HPDE6-E6E7 (cell line): ENCODE results near the gene NECTIN2.
"Not testable (repeated sequence)": the region's sequence is repeated elsewhere in the genome, so short reads cannot be mapped to it uniquely, and the experiment has no call there.

ENCODE experiments used
- DNase-seq: peaks from one replicate; pipeline ENCODE4 v3.0.0; 2011; ENCODE audit warnings: missing footprints; ENCODE audit errors: extremely low spot score

NECTIN2 gene

GRCh38 chr19:44884566-44884965, 38.5 kb downstream of the NECTIN2 start:
- no peak for DNase-seq

GRCh38 chr19:44886141-44886540, 40.0 kb downstream of the NECTIN2 start:
- no peak for DNase-seq

- DNase-seq, result no peak
Observed at GRCh38 chr19:44887648-44888047, 41.6 kb downstream of the NECTIN2 start.

DNA sequence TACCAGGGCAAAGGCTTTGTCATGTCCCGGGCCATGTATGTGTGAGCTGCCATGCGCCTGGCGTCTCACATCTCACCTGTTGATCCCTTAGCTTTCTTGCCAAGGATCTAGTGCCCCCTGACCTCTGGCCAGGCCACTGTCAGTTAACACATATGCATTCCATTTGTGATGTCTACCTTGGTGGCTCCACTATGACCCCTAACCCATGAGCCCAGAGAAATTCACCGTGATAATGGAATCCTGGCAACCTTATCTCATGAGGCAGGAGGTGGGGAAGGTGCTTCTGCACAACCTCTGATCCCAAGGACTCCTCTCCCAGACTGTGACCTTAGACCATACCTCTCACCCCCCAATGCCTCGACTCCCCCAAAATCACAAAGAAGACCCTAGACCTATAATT, 42.2 kb downstream of the NECTIN2 start:
- not testable (repeated sequence) for DNase-seq

DNA sequence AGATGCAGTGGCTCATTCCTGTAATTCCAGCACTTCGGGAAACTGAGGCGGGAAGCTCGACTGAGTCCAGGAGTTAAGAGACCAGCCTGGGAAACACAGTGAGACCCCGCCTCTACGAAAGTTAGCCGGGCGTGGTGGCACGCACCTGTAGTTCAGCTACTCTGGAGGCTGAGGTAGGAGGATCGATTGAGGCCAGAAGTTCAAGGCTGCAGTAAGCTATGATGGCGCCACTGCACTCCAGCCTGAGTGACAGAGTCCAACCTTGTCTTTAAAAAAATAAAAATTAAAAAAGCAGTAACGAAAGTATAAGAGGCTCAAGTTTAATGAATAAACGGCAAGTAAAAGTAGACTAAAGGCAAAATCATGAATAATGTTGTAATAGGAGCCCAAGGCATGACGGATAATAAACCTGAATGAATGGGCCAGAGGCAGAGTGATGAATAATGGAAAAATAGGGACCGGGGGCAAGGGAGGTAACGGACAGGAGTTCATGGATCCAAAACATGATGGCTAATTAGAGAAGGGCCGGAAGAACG, 43.8 kb downstream of the NECTIN2 start:
- DNase-seq, result no peak

DNA sequence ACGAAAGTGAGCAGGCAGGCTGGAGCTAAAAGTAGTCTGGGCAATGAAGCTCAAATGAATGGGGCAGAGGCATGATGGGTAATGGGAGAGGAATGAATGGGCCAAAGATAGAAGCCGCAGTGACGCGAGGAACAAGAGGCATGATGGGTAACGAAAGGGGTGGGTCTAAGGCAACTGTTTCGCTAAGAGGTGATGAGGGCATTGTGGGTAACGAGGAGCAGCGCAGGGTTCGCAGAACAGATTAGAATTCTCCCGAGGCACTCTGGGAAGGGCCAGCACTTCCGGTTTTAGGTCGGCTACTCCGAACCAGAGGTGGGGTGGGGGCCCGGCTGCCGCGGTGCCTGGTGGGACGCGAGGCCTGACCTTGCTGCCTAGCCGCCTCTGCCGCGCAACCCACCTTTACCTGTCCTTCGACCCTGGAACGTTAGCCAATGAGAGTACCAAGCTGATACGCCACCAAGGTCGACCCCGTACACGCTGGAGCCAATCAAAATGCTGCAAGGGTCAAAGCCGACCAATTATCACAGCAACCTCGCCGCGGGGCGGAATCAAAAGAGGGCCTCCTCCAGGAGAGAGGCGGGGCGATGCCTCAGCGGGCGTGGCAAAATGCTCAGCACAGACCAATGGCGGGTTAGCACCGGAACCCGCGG, 44.4 kb downstream of the NECTIN2 start:
- peak; percentile 97 for DNase-seq

DNA sequence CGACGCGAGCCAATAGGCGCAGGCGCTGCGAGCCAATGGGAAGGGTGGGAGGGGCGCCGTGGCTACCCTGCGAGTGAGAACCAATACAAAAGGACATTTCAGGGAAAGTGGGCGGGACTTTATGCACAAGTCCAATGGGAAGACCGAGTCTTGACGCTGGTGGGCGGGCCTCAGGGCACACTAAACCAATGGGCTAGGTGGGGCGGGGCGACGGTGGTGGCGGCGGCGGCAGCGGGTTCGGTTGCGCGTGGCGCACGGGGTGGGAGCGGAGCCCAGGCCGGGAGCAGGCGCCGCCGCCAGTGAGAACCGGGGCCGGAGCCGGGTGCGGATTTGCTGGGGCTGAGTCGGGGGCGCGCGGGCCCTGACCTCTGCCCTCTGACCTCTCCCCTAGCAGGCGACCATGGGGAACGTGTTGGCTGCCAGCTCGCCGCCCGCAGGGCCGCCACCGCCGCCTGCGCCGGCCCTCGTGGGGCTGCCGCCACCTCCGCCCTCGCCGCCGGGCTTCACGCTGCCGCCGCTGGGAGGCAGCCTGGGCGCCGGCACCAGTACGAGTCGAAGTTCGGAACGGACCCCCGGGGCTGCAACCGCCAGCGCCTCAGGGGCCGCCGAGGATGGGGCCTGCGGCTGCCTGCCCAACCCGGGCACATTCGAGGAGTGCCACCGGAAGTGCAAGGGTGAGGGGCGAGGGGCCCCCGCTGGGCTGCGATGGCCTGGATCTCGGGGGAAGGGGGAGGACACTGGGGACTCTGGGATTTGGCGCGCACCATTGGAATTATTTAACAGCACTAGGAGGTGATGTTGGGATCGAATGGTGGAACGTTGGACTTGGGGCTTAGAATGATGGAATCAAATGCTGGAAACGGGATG, 45.2 kb downstream of the NECTIN2 start, which contains the start of gene TOMM40:
Gene TOMM40 (plus strand): TSS at position 239 of the 867 bp plus-strand sequence. CDS start 162 bp downstream, at position 401.
- peak; percentile 97 for DNase-seq

DNA sequence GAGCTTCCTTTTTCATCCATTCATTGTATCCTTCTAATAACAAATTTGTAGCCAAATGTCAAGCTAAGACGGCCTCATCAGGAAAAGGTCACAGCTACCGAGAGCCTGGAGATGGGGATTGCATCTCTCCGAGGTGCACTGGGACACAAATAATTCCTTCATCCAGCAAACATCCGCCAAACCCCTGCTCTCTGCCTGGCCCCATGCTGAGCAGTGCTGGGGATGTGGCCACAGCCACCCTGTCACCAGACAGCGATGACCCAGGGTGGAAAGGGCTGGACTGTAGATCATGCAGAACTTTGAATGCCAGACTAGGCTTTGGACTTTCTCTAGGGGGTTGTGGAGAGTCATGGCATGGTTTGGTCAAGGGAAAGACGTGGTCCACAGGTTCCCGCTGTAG, 46.8 kb downstream of the NECTIN2 start:
- no peak for DNase-seq

DNA sequence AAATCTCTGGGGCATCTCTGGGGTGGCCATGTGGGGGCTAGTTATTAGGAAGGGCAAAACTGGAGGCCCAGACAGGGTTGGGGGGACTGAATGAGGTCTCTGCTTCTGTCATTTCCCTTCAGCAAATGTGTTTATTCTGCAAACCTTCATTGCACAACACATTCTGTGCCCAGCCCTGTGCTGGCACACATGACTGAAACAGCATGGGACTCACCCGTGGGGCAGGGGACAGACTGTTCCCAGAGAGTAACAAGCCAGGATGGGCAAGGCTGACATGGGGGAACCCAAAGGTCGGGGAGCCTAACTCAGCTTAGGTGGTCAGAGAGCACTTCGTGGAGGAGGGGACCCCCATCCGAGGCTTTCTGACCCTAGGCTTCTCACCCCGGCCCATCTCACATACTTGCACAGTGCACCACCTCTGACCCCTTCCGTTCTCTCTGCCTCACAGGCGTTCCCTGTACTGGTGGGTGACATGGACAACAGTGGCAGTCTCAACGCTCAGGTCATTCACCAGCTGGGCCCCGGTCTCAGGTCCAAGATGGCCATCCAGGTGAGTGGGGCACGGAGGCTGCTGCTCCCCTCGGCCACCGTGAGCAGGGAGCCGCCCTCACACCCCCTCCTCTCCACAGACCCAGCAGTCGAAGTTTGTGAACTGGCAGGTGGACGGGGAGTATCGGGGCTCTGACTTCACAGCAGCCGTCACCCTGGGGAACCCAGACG, 47.4 kb downstream of the NECTIN2 start:
- DNase-seq, result no peak

- no peak for DNase-seq
Observed at GRCh38 chr19:44894052-44894400, 47.9 kb downstream of the NECTIN2 start.

- no peak for DNase-seq
Observed at GRCh38 chr19:44894946-44895345, 48.8 kb downstream of the NECTIN2 start.

DNA sequence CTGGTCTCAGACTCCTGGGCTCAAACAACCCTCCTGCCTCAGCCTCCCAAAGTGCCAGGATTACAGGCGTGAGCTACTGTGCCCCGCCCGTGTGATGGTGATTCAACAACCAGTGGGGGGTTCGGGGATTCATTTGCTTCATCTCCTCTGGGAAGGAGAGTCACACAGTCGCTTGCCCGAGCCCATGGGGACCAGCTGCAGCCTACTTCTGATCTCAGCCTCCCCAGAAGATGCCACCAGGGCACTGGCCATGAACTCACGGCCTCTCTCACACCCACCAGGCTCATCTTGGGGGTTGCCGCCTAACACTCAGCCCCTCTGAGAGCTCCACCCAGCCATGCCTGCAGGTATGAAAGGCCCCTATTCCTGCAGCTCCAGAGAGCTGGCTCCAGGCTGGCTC, 51.7 kb downstream of the NECTIN2 start:
- DNase-seq, result no peak

GRCh38 chr19:44900328-44901244, 54.5 kb downstream of the NECTIN2 start:
- DNase-seq, result no peak

GRCh38 chr19:44903216-44903601, 57.1 kb downstream of the NECTIN2 start:
- DNase-seq, result no peak

DNA sequence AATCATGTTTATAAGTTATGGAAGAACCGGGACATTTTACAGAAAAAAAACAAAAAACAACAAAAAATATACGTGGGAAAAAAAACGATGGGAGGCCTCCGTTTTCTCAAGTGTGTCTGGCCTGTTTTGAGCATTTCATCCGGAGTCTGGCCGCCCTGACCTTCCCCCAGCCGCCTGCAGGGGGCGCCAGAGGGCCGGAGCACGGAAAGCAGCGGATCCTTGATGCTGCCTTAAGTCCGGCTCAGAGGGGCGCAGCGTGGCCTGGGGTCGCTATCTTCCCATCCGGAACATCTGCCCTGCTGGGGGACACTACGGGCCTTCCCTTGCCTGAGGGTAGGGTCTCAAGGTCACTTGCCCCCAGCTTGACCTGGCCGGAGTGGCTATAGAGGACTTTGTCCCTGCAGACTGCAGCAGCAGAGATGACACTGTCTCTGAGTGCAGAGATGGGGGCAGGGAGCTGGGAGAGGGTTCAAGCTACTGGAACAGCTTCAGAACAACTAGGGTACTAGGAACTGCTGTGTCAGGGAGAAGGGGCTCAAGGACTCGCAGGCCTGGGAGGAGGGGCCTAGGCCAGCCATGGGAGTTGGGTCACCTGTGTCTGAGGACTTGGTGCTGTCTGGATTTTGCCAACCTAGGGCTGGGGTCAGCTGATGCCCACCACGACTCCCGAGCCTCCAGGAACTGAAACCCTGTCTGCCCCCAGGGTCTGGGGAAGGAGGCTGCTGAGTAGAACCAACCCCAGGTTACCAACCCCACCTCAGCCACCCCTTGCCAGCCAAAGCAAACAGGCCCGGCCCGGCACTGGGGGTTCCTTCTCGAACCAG, 57.7 kb downstream of the NECTIN2 start:
- peak; percentile 36 for DNase-seq

DNA sequence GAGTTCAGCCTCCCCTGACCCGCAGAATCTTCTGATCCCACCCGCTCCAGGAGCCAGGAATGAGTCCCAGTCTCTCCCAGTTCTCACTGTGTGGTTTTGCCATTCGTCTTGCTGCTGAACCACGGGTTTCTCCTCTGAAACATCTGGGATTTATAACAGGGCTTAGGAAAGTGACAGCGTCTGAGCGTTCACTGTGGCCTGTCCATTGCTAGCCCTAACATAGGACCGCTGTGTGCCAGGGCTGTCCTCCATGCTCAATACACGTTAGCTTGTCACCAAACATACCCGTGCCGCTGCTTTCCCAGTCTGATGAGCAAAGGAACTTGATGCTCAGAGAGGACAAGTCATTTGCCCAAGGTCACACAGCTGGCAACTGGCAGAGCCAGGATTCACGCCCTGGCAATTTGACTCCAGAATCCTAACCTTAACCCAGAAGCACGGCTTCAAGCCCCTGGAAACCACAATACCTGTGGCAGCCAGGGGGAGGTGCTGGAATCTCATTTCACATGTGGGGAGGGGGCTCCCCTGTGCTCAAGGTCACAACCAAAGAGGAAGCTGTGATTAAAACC, 58.4 kb downstream of the NECTIN2 start:
- no peak for DNase-seq

- no peak for DNase-seq
Observed at GRCh38 chr19:44905437-44906160, 59.5 kb downstream of the NECTIN2 start, which contains the start of gene APOE. Gene APOE, plus strand, starts transcription at chr19:44905796. Its CDS starts 829 bp downstream, at chr19:44906625.

DNA sequence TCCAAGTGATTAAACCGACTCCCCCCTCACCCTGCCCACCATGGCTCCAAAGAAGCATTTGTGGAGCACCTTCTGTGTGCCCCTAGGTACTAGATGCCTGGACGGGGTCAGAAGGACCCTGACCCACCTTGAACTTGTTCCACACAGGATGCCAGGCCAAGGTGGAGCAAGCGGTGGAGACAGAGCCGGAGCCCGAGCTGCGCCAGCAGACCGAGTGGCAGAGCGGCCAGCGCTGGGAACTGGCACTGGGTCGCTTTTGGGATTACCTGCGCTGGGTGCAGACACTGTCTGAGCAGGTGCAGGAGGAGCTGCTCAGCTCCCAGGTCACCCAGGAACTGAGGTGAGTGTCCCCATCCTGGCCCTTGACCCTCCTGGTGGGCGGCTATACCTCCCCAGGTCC, 61.5 kb downstream of the NECTIN2 start:
- no peak for DNase-seq
